Activated naive CD8-positive, alpha-beta T cell treated with anti-CD3 and anti-CD28 coated beads for 36 hours (primary cell): ENCODE results near the gene CLBA1. TPM values are rescaled to one million over a fixed set of nuclear protein-coding genes. Genes with fewer than 3 reads are reported as not detected.

Experiments
- DNase-seq: peaks from one replicate; pipeline ENCODE4 v3.0.0; 2021
- H3K27ac Mint-ChIP-seq: one replicate; pipeline ENCODE4 v1.8.0; 2022; ENCODE audit warnings: mild to moderate bottlenecking, moderate library complexity, mixed read lengths
- H3K27me3 Mint-ChIP-seq: one replicate; pipeline ENCODE4 v1.8.0; 2022; ENCODE audit warnings: mild to moderate bottlenecking, mixed read lengths
- H3K36me3 Mint-ChIP-seq: one replicate; pipeline ENCODE4 v1.8.0; 2021; ENCODE audit warnings: mild to moderate bottlenecking, mixed read lengths
- H3K4me1 Mint-ChIP-seq: one replicate; pipeline ENCODE4 v1.8.0; 2021; ENCODE audit warnings: mixed read lengths
- H3K4me3 Mint-ChIP-seq: one replicate; pipeline ENCODE4 v1.8.0; 2022; ENCODE audit warnings: mild to moderate bottlenecking, moderate library complexity, mixed read lengths
- H3K9me3 Mint-ChIP-seq: one replicate; pipeline ENCODE4 v1.8.0; 2022; ENCODE audit warnings: mixed read lengths
- total RNA-seq, 2 experiments: library from RNA; stranded (reverse); gene quantifications; one replicate each; pipeline ENCODE4 v1.2.3, GENCODE V29; 2021

CLBA1 gene
- total RNA-seq, 2 experiments from 2014 or later: 1.5 to 1.9 TPM

GRCh38 chr14:105012171-105012985 is 26.8 kb downstream of the CLBA1 start:
- H3K27ac Mint-ChIP-seq: no peak overlapping the region
- no peak overlapping the region for H3K4me3 Mint-ChIP-seq
- peaks cover 24% of the 10 kb centered on the region for H3K36me3 Mint-ChIP-seq
- H3K27me3 Mint-ChIP-seq: no peaks in the 10 kb centered on the region
- H3K9me3 Mint-ChIP-seq: no peaks in the 10 kb centered on the region
- DNase-seq: no peak
- peaks cover 32% of the 10 kb centered on the region for H3K4me1 Mint-ChIP-seq

- Mint-ChIP-seq H3K27me3 (no peaks in the 10 kb centered on the region), H3K4me3 (no peak overlapping the region), H3K27ac (no peak overlapping the region), H3K9me3 (no peaks in the 10 kb centered on the region), H3K4me1 (peaks cover 38% of the 10 kb centered on the region), H3K36me3 (peaks cover 32% of the 10 kb centered on the region)
- no peak for DNase-seq
These were observed 27.7 kb downstream of the CLBA1 start for GRCh38 chr14:105013150-105013785.

GRCh38 chr14:105014032-105014431 is 28.4 kb downstream of the CLBA1 start:
- H3K27me3 Mint-ChIP-seq: no peaks in the 10 kb centered on the region
- DNase-seq: no peak
- peaks cover 39% of the 10 kb centered on the region for H3K36me3 Mint-ChIP-seq
- H3K9me3 Mint-ChIP-seq: no peaks in the 10 kb centered on the region
- H3K4me3 Mint-ChIP-seq: no peak overlapping the region
- H3K27ac Mint-ChIP-seq: peak overlapping the region; percentile 49
- peaks cover 44% of the 10 kb centered on the region for H3K4me1 Mint-ChIP-seq

DNA sequence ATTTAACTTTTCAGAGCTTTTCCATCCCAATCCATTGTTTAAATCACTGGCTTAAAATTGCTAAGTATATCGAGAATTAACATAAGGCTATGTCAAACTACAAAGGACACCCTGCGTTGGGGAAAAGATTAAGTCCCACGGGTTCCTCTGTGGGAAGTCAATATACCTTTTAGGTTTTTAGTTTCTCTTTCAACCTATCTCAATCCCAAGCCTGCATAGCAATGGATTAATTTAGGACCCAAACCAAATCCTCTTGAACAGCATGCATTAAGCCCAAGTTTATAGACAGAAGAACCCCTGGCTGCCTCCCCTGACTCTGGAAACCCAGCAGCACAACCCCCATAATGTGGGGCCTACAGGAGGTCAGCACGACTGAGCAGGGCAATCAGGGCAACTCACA is 29.0 kb downstream of the CLBA1 start:
- Mint-ChIP-seq H3K4me3 (no peak overlapping the region), H3K9me3 (no peaks in the 10 kb centered on the region), H3K4me1 (peaks cover 48% of the 10 kb centered on the region), H3K27me3 (no peaks in the 10 kb centered on the region), H3K27ac (no peak overlapping the region), H3K36me3 (peaks cover 45% of the 10 kb centered on the region)
- no peak for DNase-seq

DNA sequence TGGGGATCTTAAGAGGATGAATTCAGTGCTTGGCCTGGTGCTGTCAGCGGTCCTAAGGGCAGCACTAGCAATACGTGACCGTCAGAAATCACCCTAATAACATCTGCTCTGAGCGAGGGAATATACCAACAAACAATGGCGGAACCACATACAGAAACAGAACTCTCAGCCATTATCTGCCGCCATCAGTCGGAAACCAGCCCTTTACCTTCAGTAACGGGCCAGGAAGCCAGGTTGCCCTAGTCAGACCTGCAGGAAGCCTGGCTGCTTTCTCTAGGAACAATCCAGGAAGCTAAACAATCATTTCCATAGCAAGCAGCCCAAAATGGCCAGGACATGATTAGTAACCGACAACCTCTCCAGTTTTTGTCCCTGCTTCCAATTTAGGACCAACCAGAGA is 29.7 kb downstream of the CLBA1 start:
- peaks cover 51% of the 10 kb centered on the region for H3K36me3 Mint-ChIP-seq
- no peaks in the 10 kb centered on the region for H3K27me3 Mint-ChIP-seq
- no peaks in the 10 kb centered on the region for H3K9me3 Mint-ChIP-seq
- H3K27ac Mint-ChIP-seq: no peak overlapping the region
- H3K4me1 Mint-ChIP-seq: peaks cover 52% of the 10 kb centered on the region
- no peak overlapping the region for H3K4me3 Mint-ChIP-seq
- DNase-seq: no peak

GRCh38 chr14:105015905-105016304 is 30.3 kb downstream of the CLBA1 start:
- H3K4me3 Mint-ChIP-seq: no peak overlapping the region
- no peaks in the 10 kb centered on the region for H3K9me3 Mint-ChIP-seq
- no peaks in the 10 kb centered on the region for H3K27me3 Mint-ChIP-seq
- no peak for DNase-seq
- peaks cover 49% of the 10 kb centered on the region for H3K36me3 Mint-ChIP-seq
- no peak overlapping the region for H3K27ac Mint-ChIP-seq
- H3K4me1 Mint-ChIP-seq: peaks cover 52% of the 10 kb centered on the region

DNA sequence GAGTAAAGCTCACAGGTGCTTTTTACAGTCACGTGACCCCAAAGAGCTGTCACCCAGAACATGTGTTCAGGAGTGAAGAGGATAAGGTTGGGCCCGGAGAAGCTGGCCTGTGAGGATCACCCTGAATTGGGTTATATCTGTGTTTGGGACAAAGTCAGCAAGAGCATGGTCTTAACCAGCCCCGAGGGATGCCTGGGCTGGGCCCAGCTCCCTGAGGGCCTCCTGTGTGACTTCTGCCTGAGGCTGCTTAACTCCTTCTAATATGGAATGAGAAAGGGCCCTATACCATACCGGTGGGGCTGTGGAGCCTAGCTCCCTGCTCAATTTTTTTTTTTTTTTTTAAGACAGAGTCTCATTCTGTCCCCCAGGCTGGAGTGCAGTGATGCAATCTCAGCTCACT is 32.8 kb downstream of the CLBA1 start:
- no peak overlapping the region for H3K27ac Mint-ChIP-seq
- H3K27me3 Mint-ChIP-seq: no peaks in the 10 kb centered on the region
- no peaks in the 10 kb centered on the region for H3K9me3 Mint-ChIP-seq
- no peak for DNase-seq
- peaks cover 55% of the 10 kb centered on the region for H3K36me3 Mint-ChIP-seq
- peaks cover 68% of the 10 kb centered on the region for H3K4me1 Mint-ChIP-seq
- H3K4me3 Mint-ChIP-seq: peak overlapping the region; percentile 93

DNA sequence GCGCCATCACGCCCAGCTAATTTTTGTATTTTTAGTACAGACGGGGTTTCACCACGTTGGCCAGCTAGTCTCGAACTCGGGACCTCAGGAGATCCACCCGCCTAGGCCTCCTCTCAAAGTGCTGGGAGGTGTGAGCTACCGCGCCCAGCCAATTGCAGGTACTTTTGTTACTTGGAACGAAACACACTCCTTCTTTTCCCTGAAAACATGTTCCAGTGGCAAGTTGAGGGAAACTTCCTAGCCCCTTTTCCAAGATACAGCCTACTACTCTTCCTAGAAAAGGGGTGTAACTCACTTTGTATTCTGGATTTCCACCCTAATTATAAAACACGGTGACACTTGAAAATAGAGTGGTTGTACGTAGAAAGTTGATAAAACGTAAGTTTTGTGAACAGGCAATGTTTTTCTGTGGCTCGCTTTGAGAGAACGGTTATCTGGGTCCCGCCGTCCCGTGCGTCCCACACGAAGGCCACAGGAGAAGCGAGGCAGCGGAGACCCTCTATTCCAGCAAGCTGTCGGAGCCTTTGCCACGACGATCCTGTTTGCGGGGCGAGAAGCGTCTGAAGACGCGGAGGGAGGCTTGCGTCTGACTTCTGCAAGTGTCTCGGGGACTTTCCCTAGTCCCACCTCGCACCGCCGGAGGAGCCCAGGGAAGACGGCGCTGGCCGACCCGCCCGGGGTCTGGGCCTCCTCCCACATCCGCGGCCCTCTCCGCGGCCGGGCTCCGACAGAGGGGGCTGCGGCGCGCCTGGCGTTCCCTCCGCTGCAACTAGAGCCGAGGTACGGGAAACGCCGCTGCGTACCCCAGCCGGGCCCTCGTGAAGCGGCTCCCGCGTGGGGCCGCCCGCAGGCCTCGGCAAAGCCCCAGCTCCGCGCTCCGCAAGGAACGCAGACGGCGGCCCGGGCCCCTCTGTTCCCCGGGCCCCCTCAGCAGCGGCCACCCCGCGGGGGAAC is 34.5 kb downstream of the CLBA1 start:
- Mint-ChIP-seq H3K27me3 (no peaks in the 10 kb centered on the region), H3K4me1 (peaks cover 64% of the 10 kb centered on the region), H3K27ac (peak overlapping the region; percentile 84), H3K36me3 (peaks cover 53% of the 10 kb centered on the region), H3K4me3 (peak overlapping the region; percentile 93), H3K9me3 (no peaks in the 10 kb centered on the region)
- peak; percentile 69 for DNase-seq

- Mint-ChIP-seq H3K9me3 (no peaks in the 10 kb centered on the region), H3K27me3 (no peaks in the 10 kb centered on the region), H3K4me3 (peak within 1 kb of the TSS; percentile 93), H3K27ac (peak within 1 kb of the TSS; percentile 88), H3K36me3 (peaks cover 48% of the 10 kb centered on the region), H3K4me1 (peaks cover 64% of the 10 kb centered on the region)
- DNase-seq: peak; percentile 100
These were observed 35.4 kb downstream of the CLBA1 start, which contains the start of gene CDCA4 for GRCh38 chr14:105020815-105021655. TSS of gene CDCA4 (minus strand) at chr14:105021083. CDS start at chr14:105011929, 9,154 bp downstream.

GRCh38 chr14:105021656-105022275 is 36.2 kb downstream of the CLBA1 start:
- peaks cover 61% of the 10 kb centered on the region for H3K4me1 Mint-ChIP-seq
- peak overlapping the region; percentile 93 for H3K4me3 Mint-ChIP-seq
- peak overlapping the region; percentile 88 for H3K27ac Mint-ChIP-seq
- peaks cover 41% of the 10 kb centered on the region for H3K36me3 Mint-ChIP-seq
- DNase-seq: peak; percentile 36
- H3K9me3 Mint-ChIP-seq: no peaks in the 10 kb centered on the region
- no peaks in the 10 kb centered on the region for H3K27me3 Mint-ChIP-seq

DNA sequence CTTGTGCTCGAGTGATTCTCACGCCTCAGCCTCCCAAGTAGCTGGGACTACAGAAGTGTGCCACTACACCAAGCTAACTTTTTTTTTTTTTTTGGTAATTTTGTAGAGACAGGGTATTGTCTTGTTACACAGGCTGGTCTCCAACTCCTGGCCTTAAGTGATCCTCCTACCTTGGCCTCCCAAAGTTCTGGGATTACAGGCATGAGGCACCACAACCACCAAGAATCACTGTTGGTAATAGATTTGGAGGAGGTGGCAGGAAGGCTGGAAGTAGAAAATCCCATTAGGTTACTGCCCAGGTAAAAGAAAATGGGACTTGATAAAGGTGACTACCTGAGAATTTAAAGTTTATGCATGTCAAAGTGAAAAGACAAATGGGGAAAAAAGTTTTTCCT is 36.7 kb downstream of the CLBA1 start:
- no peaks in the 10 kb centered on the region for H3K27me3 Mint-ChIP-seq
- no peak for DNase-seq
- peak overlapping the region; percentile 88 for H3K27ac Mint-ChIP-seq
- H3K36me3 Mint-ChIP-seq: peaks cover 36% of the 10 kb centered on the region
- H3K4me1 Mint-ChIP-seq: peaks cover 58% of the 10 kb centered on the region
- peak overlapping the region; percentile 93 for H3K4me3 Mint-ChIP-seq
- no peaks in the 10 kb centered on the region for H3K9me3 Mint-ChIP-seq

DNA sequence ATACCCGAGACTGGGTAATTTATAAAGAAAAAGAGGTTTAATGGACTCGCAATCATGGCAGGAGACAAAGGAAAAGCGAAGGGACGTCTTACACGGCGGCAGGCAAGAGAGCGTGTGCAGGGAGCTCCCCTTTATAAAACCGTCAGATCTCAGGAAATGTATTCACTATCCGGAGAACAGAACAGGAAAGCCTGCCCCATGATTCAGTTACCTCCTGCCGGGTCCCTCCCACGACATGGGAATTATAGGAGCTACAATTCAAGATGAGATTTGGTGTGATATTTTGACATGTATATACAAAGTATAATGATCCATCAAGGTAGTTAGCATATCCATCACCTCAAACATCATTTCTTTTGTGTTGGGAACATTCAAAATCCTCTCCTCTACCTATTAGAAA is 37.6 kb downstream of the CLBA1 start:
- Mint-ChIP-seq H3K9me3 (no peaks in the 10 kb centered on the region), H3K27ac (no peak overlapping the region), H3K27me3 (no peaks in the 10 kb centered on the region), H3K4me1 (peaks cover 53% of the 10 kb centered on the region), H3K4me3 (peak overlapping the region; percentile 93), H3K36me3 (peaks cover 29% of the 10 kb centered on the region)
- DNase-seq: no peak

- H3K4me1 Mint-ChIP-seq: peaks cover 47% of the 10 kb centered on the region
- H3K27ac Mint-ChIP-seq: no peak overlapping the region
- no peak overlapping the region for H3K4me3 Mint-ChIP-seq
- H3K27me3 Mint-ChIP-seq: no peaks in the 10 kb centered on the region
- no peak for DNase-seq
- H3K36me3 Mint-ChIP-seq: peaks cover 21% of the 10 kb centered on the region
- no peaks in the 10 kb centered on the region for H3K9me3 Mint-ChIP-seq
These were observed 38.3 kb downstream of the CLBA1 start for GRCh38 chr14:105023791-105024480.
